GM21381 (cell line): Measurements from ENCODE around the gene PIK3CB.
A peak's percentile ranks its signal among the peaks of the same experiment; 100 is the strongest.
"Not testable (repeated sequence)": the region's sequence is repeated elsewhere in the genome, so short reads cannot be mapped to it uniquely, and the experiment has no call there.

Experiments used
- ATAC-seq: cut with Tn5 transposase; IDR thresholded peaks from one replicate; pipeline ENCODE4 v1.9.1; 2021; ENCODE audit warnings: mild to moderate bottlenecking, moderate library complexity; ENCODE audit not compliant: unreplicated experiment

The PIK3CB gene

GRCh38 chr3:138848696-138849095 is 14.0 kb upstream of the PIK3CB start:
- ATAC-seq = no peak

DNA sequence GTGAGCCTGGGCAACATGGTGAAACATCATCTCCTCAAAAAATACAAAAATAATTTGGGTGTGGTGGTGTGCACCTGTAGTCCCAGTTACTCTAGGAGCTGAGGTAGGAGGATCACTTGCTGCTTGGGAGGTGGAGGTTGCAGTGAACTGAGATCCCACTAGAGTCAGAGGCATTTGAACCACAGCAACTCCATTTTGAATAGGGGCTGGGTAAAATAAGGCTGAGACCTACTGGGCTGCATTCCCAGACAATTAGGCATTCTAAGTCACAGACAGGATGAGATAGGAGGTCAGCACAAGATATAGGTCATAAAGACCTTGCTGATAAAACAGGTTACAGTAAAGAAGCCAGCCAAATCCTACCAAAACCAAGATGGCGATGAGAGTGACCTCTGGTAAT is 12.1 kb upstream of the PIK3CB start:
- ATAC-seq = not testable (repeated sequence)

- ATAC-seq = no peak
Measured at GRCh38 chr3:138846262-138846791, 11.6 kb upstream of the PIK3CB start.

DNA sequence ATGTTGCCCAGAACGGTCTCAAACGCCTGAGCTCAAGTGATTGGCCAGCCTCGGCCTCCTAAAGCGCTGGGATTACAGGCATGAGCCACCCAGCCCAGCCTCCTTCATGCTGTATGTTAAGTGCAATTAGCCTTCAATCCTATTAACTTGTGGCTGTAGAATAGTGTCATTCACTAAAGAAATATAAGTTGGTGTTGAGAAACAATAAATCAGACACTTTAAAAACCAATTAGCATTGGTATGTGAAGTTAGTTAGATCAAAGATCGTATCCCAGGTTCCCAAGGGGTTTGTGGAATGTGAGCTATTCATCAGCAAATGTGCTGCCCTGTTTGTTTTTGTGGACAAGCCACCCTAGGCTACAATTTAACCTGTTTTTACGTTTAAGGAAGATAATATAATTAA is 11.0 kb upstream of the PIK3CB start:
- no peak for ATAC-seq

GRCh38 chr3:138845181-138845601 is 10.5 kb upstream of the PIK3CB start:
- ATAC-seq = no peak

GRCh38 chr3:138842483-138843188 is 7.9 kb upstream of the PIK3CB start:
- ATAC-seq = no peak

DNA sequence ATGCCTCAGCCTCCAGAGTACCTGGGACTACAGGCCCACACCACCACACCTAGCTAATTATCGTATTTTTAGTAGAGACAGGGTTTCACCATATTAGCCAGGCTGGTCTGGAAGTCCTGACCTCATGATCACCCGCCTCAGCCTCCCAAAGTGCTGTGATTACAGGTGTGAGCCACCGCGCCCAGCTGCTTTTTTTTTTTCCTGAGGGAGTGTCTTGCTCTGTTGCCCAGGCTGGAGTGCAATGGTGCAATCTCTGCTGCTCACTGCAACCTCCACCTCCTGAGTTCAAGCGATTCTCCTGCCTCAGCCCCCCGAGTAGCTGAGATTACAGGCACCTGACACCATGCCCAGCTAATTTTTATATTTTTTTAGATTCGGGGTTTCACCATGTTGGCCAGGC is 3.7 kb upstream of the PIK3CB start:
- ATAC-seq = not testable (repeated sequence)

- ATAC-seq = not testable (repeated sequence)
Measured at GRCh38 chr3:138835846-138836245, 1.1 kb upstream of the PIK3CB start.

DNA sequence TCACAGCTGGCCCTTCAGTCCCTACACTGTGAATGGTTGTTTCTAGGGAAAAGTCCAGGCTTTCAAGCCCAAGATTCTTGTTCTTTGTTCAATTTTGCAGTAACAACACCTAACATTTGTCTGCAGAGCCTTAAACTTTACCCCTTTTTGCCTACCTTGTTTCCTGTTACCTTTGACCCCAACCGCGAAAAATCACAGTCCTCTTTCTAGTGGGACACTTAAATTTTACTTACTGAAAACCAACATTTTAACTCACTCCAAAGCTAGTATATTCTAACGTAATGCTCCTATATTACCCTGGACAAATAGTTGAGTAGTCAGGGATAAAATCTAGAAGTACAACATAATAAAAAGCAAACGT is 649 bp upstream of the PIK3CB start:
- ATAC-seq = peak; percentile 3

DNA sequence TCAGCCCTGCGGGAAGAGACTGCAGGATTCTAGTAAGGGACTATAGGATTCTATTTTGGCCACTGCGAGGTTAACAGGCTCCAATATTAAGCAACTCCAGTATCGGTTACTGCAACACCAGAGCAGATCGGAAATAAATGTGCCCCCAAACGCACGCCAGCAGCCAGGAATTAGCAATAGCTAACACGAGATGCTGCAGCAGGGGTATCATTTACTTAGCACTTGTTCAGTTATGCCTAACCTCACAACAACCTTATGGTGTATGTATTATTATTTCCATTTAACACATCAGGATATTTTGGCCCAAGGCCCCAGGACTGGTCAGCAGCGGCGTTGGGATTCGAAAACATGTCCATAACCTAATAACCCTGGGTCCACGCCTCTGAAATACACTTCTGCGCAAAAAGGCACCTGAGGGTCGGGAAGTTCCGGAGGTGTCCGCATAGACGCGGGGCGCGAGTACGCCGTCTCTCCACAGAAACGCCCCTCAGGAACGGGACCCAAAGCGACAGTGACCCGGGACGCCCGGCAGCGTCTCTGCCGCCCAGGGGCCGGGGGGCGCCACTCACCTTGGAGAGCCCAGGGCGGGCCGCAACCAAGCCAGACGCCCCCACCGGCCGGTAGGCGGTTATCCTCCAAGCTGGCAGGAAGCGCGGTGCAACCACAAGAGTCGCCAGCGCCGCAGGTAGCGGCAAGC is 681 bp downstream of the PIK3CB start:
- peak; percentile 50 for ATAC-seq

GRCh38 chr3:138832473-138833057 is 2.2 kb downstream of the PIK3CB start:
- ATAC-seq = not testable (repeated sequence)

- ATAC-seq = no peak
Measured at GRCh38 chr3:138829886-138830510, 4.7 kb downstream of the PIK3CB start.

- ATAC-seq = no peak
Measured at GRCh38 chr3:138829097-138829496, 5.6 kb downstream of the PIK3CB start.

DNA sequence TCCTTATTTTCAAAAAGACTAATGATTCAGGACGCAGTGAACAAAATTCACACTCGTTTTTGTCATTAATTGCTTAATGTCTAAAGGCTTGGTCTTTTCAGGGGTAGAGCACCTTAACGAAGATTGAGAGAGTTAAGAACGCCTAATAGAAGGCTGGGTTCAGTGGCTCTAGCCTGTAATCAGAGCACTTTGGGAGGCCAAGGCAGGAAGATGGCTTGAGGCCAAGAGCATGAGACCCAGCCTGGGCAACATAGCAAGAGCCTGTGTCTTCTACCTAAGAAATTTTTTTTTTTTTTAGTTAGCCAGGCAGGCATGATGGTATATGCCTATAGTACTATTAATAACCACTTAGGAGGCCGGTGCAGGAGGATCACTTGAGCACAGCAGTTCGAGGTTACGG is 7.5 kb downstream of the PIK3CB start:
- ATAC-seq = no peak

DNA sequence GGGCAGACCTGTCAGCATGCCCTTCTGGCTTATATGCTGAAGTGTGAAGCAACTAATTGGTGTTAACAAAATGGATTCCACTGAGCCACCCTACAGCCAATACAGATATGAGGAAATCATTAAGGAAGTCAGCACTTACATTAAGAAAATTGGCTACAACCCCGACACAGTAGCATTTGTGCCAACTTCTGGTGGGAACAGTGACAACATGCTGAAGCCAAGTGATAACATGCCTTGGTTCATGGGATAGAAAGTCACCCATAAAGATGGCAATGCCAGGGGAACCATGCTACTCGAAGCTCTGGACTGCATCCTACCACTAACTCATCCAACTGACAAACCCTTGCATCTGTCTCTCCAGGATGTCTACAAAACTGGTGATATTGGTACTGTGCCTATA is 9.4 kb downstream of the PIK3CB start:
- ATAC-seq = no peak

DNA sequence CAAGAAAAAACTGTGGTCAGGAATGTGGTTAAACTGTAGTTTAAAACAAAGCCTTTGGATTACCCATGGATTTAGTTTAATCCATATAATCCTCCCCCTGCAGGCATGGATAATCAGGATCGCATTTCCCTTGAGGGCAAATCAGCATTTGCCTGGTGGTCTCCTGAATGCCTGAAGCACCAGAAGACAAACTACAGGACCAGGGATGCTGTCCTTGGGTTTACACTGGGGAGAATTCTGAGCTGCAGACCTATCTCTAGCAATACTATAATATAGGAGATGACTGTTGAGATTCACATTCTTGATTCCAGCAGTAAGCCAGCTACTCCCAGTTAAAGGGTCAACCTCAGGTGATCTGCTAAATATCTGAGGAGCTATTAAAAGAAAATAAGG is 10.6 kb downstream of the PIK3CB start:
- no peak for ATAC-seq

- not testable (repeated sequence) for ATAC-seq
Measured at GRCh38 chr3:138820379-138820778, 14.3 kb downstream of the PIK3CB start.

- ATAC-seq = no peak
Measured at GRCh38 chr3:138818185-138818860, 16.4 kb downstream of the PIK3CB start.

DNA sequence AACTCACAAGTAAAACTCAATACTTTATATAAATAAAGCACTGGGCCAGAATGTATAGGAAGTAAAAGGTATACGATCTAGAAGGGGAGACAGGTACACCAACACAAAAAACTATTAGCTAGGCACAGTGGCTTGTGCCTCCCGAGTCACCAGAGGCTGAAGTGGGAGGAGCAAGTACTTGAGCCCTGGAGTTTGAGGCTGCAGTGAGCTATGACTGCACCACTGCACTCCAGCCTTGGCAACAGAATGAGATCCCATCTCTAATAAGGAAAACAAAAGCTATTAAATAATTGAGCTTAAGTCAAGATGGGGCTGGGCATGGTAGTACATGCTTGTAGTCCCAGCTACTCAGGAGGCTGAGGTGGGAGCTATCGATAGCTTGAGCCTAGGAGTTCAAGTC is 17.0 kb downstream of the PIK3CB start:
- ATAC-seq = no peak

- no peak for ATAC-seq
Measured at GRCh38 chr3:138812806-138813205, 21.9 kb downstream of the PIK3CB start.
